Measurements from ENCODE around the gene TRMT61A.

TRMT61A gene

GRCh38 chr14:103569408-103569807, 40.4 kb downstream of the TRMT61A start:
- no peak for DNase-seq

GRCh38 chr14:103574104-103574503, 45.1 kb downstream of the TRMT61A start:
- no peak for DNase-seq

GRCh38 chr14:103574707-103575285, 45.8 kb downstream of the TRMT61A start:
- no peak for DNase-seq

GRCh38 chr14:103576371-103577024, 47.5 kb downstream of the TRMT61A start:
- DNase-seq: no peak

GRCh38 chr14:103578401-103579075, 49.5 kb downstream of the TRMT61A start:
- no peak for DNase-seq

- DNase-seq: no peak
Measured at GRCh38 chr14:103581206-103581605, 52.2 kb downstream of the TRMT61A start.

GRCh38 chr14:103581954-103582703, 53.1 kb downstream of the TRMT61A start:
- DNase-seq: no peak

GRCh38 chr14:103584326-103584915, 55.4 kb downstream of the TRMT61A start:
- DNase-seq: no peak

Measured in NCI-H187 (cell line).